ENCODE results near the gene ABLIM2. TPM values are rescaled to one million over a fixed set of nuclear protein-coding genes. Genes with fewer than 3 reads are reported as not detected.

Gene ABLIM2
- total RNA-seq, 1 donor from 2014 or later: 34.1 TPM

DNA sequence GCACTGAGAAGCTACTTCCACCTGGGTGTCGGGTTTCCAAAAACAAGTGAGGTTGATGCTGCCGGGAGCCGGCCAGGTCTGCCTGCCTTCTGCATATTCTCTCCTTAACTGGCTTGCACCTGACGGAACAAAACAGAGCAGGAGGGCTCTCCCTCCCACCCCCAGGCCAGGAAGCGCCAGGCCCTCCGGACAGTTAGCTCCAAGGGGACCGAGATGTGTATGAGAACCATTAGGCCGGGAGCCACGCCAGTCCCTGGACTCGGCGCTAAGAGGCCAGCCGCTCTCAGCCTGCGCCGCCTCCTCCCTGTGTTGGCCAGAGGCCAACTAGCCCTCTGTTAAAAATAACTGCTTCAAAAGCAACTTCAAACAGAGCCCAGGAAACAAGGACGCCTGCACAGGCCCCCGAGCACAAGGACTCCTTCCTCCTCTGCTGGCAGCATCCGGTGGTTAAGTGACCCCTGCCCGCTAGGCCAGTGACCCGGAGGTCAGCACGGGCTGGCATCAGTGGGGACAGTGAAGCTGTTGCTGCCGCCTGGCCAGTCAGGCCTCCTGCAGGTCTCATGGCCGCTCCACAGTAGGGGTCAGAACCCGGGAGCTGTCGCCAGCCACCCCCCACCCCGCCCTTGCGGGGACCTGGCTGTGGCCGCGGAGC lies 107.9 kb downstream of the ABLIM2 start:
- DNase-seq (ENCODE audit: low spot score): no peak

DNA sequence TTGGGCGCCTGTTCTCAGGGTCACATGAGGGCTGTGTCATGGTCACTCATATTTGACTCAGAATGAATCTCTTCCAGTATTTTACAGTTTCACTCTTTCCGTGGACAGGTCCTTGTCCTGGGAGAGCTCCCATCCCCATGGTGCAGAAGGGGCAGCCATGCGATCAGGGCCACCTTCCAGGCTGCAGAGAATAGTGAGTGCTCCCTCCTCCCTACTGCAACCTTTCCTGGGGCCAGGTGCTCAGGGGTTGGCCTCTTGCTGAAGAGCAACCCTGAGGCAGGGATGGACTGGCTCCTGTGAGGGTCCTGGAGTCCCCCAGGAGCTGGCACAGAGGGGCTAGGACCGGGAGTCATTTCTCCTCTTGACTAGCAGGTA lies 108.4 kb downstream of the ABLIM2 start:
- no peak for DNase-seq (ENCODE audit: low spot score)

DNA sequence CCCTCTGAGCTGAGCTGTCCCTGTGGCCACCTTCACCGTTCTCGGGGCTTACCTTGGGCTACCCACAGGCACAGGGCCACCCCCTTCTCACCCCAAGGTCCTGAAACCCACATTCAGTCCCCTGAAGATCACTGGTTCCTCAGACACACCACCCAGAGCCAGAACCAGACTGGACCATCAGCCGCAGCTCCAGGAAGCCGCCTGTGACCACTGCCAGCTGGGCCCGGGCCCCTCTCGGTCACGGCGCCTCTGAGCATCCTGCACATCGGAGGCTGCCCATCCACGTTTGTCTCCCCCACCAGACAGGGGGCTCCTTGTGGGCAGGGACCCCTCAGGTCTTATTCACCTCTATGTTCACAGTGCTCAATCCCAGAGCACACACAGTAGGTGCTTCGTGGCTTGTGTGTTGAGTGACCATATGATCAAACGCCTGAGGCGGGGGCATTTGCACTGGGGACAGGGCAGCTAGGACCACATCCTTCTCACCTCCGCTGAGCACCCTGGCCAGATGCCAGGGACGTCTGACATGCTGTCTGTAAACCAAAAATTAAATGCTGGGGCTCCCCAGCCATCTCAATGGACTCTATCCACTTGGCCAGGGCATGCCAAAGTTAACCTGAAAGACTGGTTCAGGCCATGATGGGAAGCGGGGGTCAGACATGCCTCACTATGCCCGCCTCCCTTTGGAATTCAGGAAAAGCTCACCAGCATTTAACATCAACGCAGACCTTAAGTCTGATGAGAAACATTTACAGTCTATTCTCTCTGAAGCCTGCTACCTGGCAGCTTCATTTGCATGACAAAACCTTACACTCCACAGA lies 109.5 kb downstream of the ABLIM2 start:
- no peak for DNase-seq (ENCODE audit: low spot score)

DNA sequence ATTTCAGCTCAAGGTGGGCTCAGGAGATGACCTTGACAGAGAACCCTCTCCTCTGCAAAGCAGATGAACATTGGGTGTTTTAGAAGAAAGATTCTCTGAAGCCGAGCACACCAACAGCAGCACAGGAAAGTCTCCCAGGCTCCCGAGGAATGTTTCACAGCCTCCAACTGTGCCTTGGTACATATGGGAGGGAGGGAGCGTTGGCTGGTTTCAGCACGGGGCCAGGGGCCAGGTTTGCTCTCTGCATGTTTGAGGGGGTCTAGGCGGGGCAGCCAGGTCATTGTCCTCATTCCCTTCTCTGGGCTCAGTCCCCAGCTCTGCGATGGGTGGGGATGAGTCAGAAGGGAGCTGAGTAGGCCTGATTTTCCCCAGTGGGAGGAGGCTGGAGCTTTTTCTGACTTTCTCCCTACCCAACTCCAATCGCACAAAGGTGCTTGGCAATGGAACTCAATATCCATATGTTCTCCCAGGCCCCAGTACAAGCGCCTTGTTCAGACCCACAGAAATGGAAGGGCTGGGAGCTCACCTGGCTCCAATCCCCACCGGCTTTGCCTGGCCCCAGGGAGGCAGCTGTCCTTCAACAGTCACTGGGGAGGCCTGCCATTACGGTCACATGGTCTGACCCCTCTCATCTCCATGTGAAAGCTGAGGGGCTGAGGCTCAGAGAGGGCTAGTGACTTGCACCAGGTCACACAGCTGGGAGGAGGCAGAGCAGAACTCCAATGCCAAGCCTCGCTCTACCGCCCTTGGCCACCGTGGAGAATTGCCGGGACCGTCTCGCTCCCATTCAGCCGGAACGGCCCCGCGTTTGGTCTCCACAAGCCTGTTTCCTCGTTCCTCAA lies 110.6 kb downstream of the ABLIM2 start:
- DNase-seq (ENCODE audit: low spot score): no peak

DNA sequence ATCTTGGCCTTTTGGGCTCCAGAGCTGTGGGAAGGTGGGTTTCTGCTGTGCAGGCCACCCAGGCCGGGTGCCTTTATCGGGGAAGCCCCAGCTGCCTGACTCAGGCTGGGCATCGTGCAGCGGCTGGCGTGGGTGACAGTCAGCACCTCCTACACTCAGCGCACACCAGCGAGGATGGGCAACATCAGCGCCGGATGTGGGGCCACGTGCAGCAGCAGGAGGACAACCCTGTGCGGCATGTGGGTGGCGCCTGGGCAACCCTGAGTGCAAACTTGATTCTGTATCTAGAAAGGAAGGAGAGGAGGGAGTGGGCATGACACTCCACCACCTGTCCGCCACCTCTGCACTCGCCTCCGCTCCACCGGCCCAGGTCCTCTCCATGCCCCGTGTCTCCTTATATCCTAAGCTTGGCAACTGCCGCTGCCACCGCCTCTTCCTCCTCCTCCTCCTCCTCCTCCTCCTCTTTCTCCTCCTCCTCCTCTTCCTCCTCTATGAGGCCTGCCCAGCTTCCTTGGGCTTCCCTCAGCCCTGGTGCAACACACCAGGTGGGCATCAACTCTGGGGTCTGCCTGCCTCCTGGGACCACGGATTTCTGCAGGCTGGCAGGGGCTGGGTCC lies 111.6 kb downstream of the ABLIM2 start:
- DNase-seq (ENCODE audit: low spot score): no peak

DNA sequence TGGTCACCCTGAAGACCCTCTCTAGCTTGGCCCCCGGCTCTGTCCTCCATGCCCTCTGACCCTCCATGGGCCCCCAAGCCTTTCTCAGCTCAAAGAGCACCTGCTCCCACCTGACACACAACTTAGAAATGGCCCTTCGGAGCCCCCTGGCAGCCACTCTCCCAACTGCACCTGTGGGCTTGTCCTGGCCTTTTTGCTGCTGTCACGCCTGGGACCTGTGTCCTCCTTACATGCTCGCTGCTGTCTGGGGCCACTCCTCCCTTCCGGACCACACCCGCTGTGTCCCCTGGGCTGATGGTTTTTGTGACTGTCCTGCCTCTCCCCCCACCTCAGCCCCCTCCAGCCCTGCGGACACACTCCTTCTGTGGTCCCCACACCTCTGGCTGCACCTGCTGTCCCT lies 112.7 kb downstream of the ABLIM2 start:
- no peak for DNase-seq (ENCODE audit: low spot score)

DNA sequence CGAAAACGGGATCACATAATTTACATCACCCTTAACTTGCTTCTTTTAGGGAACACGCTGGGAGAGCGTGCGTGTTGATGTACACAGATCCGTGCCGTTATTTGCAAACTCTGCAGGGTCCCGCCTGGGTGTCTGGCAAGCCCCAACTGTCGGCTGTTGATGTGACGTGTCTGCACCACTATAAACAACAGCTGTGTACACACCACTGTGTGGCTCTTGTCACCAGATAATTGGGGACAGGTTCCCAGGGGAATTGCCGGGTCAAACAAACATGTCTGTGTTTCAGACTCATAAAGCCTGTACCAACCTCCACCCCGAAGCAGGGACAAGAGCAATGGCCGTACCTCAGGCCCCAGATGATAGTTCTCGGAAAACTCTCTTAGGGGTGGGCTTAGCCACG lies 113.9 kb downstream of the ABLIM2 start:
- DNase-seq (ENCODE audit: low spot score): no peak

DNA sequence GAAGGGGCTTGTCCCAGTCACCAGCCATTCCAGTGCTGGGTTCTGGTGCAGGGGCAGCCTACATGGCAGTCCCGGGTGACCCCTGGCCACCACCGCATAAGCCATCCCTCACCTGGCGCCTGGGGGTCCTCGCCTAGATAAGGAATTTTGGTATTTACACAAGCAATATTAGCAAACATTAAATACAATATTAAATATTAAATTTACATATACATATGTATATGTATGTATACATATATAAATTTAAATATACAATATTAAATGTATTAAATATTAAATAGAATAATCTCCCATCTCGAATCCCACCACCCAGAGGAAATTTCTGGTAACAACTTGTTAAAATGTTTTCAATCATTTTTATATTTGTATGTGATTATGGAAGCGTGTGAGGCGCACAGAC lies 114.4 kb downstream of the ABLIM2 start:
- DNase-seq (ENCODE audit: low spot score): no peak

DNA sequence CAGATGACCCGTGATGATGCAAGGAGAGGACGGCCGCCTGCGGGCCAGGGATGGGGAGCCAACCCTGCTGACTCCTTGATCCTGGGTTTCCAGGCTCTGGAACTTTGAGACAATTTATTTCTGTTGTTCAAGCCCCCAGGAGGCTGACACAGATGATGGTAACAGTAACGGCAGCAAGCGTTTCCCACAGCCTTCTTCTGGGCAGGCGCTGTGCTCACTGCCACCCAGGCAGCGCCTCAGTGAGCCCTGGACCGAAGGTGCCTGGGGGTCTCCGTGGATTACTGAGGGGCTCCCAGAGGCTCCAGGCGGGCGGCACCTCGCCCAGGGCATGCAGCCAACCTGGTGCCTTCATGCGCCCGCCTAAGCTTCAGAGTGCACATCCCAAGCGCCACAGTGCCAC lies 115.0 kb downstream of the ABLIM2 start:
- no peak for DNase-seq (ENCODE audit: low spot score)

DNA sequence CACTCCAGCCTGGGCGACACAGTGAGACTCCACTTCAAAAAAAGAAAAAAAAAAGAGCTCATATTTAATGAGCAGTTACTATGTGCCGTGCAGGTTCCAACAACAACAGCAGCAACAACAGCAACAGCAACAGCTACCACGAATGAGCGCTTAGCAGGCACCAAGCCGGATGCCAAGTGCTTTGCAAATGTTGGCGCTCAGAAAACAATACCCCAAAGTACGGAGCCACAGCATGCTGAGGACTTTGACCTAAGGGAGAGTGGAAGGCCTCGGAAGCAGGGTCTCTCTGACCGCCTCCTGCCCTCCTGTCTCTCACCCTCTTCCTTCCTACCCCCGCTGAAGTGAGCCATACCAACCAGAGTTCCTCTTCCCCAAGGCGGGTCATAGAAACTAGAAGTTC lies 116.7 kb downstream of the ABLIM2 start:
- no peak for DNase-seq (ENCODE audit: low spot score)

DNA sequence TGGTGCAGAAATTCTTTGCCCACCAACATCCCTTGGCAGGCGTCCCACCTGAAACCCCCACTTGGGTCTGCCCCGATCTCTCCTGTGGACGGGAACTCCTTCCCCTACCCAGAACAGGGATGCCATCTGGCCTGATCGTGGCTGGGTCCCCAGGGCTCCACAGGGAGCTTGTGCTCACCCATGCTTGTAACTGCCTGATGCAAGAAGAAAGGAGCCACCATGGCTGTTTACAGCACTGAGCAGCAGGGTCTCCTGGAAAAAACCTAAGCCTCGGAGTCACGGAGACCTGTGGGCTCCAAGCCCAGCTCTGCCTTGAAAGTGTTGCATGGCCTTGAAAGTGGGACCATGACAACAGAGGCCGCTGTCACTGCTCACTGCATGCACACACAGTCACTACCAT lies 117.4 kb downstream of the ABLIM2 start:
- no peak for DNase-seq (ENCODE audit: low spot score)

DNA sequence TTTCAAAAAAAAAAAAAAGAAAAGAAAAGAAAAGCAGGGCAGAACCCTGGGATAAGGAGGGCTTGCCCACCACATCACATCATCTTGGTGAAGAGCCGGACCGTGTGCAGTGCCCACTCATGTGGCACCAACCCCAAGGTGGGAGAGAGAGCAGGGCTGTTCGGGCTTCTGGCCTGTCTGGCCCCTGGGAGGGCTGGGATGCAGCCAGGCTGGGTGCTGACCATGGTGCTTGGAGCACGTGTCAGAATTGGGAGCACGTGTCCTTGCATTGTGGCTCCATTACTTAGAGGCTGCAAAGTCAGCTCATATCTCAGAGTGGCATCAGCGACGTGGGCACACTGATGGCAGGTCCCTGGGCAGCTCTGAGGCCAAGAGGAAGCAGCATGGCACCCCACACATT lies 118.0 kb downstream of the ABLIM2 start:
- DNase-seq (ENCODE audit: low spot score): no peak

DNA sequence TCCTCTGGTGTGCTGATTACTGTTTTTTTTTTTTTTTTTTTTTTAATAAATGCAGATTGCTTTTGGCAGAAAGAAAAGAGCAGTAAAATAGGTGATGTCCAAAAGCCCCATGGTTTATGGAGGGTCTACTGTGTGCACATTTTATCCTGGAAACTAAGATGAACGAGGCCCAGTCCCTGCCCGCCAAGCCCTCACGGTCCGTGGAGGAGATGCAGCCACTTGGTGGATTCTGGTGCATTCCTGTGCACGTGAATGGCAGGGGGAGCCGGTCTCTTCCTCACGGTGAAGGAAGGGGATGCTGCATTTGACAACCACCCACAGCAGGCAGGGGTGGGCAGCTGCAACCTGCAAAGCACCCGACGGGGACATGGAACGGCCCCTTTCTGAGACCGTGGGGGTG lies 118.8 kb downstream of the ABLIM2 start:
- no peak for DNase-seq (ENCODE audit: low spot score)

DNA sequence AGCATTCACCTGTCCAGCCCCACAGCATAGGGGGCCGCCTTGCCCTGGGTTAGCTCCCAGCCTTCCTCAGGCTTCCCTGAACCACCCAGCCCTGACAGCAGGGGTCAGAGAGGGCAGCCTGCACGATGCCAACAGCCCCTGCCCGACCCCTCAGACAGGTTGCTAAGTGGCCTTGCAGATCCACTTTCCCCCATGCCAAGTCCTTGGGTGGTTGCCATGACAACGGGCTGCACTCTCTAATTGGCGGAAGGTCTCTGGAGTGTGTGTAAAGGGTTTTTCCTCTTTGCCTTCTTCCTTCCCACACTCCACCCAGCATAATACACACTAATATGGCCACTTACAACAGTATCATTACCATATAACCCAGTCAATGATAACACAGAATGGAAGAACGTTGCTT lies 119.3 kb downstream of the ABLIM2 start:
- no peak for DNase-seq (ENCODE audit: low spot score)

DNA sequence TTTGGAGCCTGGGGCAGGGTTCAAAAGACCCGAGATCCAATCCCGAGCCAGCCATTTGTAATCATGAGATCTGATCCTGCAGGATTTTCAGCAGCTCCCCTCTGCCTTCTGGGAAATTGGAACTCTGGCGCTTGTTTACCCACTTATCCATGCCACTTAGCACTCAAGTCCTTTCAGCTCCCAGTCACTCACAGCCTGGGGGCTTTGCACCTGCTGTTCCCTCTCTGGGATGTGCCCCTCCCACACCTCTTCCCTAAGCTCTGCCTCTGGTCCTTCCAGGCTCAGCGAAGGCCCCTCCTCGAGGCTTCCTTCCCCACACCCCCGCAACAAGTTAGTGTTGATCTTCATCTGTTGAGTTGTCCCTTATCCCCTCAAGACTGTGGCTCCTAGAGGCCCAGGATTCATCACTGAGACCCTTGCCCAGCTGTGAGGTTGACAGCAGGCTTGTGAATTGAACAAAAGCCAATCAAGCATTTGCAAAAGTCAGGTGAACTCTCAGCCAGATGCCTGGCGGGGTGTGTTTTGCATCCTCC lies 119.8 kb downstream of the ABLIM2 start:
- DNase-seq (ENCODE audit: low spot score): no peak

DNA sequence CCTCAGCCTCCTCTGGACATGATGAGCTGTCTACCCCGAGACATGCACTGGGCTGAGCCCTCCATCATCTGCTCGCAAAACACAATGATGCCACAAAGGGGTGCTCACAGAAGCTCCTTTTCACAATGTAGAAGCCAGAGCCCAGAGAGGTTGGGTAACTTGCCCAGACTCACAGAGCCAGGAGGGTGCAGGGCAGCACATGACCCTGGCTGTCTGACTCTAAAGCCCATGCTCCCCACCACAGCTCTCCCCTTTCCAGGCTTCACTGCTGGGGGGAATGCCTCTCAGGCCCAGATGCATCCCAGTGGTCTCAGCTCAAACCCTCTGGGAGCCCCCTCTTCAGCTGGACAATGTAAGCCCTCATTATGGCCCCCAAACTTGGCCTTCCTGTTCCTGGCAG lies 120.5 kb downstream of the ABLIM2 start:
- no peak for DNase-seq (ENCODE audit: low spot score)

DNA sequence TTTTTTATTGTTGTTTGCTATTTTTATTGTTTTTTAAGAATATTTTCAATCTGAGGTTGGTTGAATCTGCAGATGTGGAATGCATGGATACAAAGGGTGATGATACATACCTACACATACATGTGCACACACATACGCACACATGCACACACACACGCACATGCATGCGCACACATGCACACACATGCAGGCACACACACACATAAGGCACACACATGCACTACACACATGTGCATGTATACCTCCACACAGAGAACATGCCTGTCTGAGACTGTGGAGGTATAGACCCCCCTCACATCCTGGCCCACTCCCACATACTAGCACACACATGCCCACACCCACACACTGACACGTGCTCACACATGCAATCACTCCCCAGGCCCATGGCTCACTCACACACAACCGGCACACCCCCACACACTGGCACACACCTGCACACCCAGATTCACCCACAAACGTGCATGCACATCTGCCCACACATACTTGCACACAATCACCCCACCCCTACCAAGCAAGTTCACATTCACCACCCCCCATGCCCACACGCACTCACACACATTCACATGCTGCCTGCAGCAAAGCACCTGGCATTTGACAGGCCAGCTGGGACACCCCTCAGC lies 121.4 kb downstream of the ABLIM2 start:
- DNase-seq (ENCODE audit: low spot score): no peak

DNA sequence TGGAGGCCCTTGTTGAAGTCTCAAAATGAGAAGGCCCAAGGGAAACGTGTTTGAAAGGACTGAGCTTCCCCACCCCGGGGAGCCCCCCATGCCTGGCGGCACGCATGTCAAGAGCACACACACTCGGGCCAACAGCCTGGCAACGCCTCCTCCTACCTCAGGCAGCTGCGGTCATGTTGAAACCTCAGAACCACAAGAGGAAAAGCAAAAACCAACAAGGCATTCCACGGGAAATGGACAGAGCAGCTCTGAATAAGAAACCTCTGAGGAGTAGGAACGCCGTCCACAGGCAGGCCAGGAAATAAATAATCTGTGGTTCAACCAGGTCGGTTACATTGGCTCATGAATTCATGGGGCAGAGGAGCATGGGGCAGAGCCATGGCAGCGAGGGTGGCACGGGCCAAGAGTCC lies 123.2 kb downstream of the ABLIM2 start:
- no peak for DNase-seq (ENCODE audit: low spot score)

DNA sequence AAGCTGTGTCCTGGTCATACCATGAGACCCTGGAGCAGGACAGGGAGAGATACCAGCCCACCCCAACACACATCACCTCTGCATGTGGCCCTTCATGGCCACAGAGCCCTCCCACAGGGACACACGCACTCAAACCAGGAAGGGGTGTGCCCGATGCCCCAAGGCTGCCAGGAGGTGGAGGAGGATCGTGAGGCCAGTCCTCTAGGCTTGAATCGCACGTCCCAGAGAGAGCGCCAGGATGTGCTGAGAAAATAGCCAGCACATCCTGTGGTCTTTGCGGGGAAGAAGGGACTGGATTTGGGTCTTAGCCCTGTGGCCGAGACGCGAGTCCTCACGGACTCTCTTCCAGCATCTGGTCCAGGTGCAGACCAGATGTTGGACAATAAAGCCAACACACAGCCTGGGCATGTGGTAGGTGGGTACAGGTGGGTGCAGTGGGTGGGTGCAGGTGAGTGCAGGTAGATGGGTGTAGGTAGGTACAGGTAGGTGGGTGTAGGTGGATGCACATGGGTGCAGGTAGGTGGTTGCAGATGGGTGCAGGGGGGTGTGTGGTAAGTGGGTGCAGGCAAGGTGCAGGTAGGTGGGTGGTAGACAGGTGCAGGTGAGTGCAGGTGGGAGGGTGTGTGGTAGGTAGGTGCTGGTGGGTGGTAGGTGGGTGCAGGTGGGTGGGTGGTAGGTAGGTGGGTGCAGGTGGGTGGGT lies 124.6 kb downstream of the ABLIM2 start:
- no peak for DNase-seq (ENCODE audit: low spot score)

DNA sequence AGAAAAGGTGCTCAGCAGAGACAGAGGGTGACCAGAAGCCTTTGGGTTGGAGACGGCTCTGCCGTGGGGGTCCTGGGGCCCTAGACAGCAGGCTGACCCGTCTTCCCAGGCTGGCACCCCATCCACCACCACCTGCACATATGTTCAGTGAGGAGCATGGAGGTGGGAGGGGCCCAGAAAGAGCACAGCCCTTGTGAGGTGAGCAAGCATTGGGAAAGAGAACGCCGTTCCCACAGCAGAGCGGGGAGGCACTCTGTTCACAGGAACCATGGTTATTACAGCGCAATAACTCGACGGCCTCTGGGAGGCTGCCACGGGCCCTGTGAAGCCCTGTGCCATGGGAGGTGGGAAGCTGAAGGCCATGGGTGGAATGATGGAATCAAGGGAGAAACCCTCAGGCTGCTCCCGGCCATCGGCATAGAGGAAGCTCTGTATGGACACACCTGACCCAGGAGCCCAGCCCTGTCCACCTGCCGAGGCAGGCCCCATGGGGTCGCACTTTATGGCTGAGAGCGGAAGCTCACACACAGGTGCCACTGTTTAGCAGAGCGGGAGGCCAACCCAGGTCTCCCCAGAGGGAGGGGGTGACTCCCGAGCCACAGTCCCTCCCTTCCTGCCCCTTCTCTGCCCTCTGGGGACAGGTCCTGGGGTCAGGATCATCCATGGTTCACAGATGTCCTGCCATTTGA lies 125.4 kb downstream of the ABLIM2 start:
- no peak for DNase-seq (ENCODE audit: low spot score)

Measured in mesenteric fat pad (tissue), 1 donor.